GM23338 (cell line): ENCODE measurements around the gene HERC2. TPM values are rescaled to one million over a fixed set of nuclear protein-coding genes. Genes with fewer than 3 reads are reported as not detected.

Experiments
- ATAC-seq: fragments of 200-7000 bp; cut with Tn5 transposase; 3 replicates; pipeline ENCODE4 v1.9.1; 2020
- DNase-seq: peaks from one replicate; pipeline ENCODE4 v3.0.0-alpha.2; 2015; ENCODE audit warnings: low spot score
- H2AFZ ChIP-seq: fragments of 200-600 bp; sonication (generic); 2 replicates; pipeline ENCODE4 v1.8.0; 2016; ENCODE audit warnings: antibody characterized with exemption, mild to moderate bottlenecking, moderate library complexity
- H3F3A ChIP-seq: fragments of 200-600 bp; sonication (generic); replicated peaks from 2 replicates; pipeline ENCODE4 v1.8.0; 2017; ENCODE audit warnings: antibody characterized with exemption, mixed run types, low read depth
- H3K27ac ChIP-seq: fragments of 200-600 bp; sonication (generic); 2 replicates; pipeline ENCODE4 v1.6.1; 2016; ENCODE audit warnings: low read depth
- H3K27me3 ChIP-seq: fragments of 200-600 bp; sonication (generic); 2 replicates; pipeline ENCODE4 v1.8.0; 2016; ENCODE audit warnings: mild to moderate bottlenecking, mixed run types, moderate library complexity; ENCODE audit not compliant: insufficient read depth
- H3K36me3 ChIP-seq: fragments of 200-600 bp; sonication (generic); 2 replicates; pipeline ENCODE4 v1.8.0; 2016; ENCODE audit warnings: mild to moderate bottlenecking; ENCODE audit not compliant: insufficient read depth
- H3K4me1 ChIP-seq: fragments of 200-600 bp; sonication (generic); 2 replicates; pipeline ENCODE4 v1.8.0; 2016; ENCODE audit warnings: mild to moderate bottlenecking, moderate library complexity; ENCODE audit not compliant: insufficient read depth
- H3K4me2 ChIP-seq: fragments of 200-600 bp; sonication (generic); 2 replicates; pipeline ENCODE4 v1.7.1; 2017; ENCODE audit warnings: mixed run types
- H3K4me3 ChIP-seq: fragments of 200-600 bp; sonication (generic); 2 replicates; pipeline ENCODE4 v1.6.1; 2016; ENCODE audit warnings: mixed run types
- H3K79me2 ChIP-seq: fragments of 200-600 bp; sonication (generic); replicated peaks from 2 replicates; pipeline ENCODE4 v1.8.0; 2017; ENCODE audit warnings: mild to moderate bottlenecking; ENCODE audit not compliant: insufficient read depth
- H3K9me2 ChIP-seq: fragments of 200-600 bp; sonication (generic); 2 replicates; pipeline ENCODE4 v1.8.0; 2017; ENCODE audit not compliant: insufficient read depth
- H4K20me1 ChIP-seq: fragments of 200-600 bp; sonication (generic); replicated peaks from 2 replicates; pipeline ENCODE4 v1.8.0; 2017; ENCODE audit warnings: mild to moderate bottlenecking; ENCODE audit not compliant: insufficient read depth
- H3K27ac Mint-ChIP-seq: 2 replicates; pipeline ENCODE4 v1.8.0; 2020; ENCODE audit warnings: inconsistent platforms, mild to moderate bottlenecking, moderate library complexity, mixed read lengths
- H3K27me3 Mint-ChIP-seq: 3 replicates; pipeline ENCODE4 v1.8.0; 2022; ENCODE audit warnings: low read depth, mild to moderate bottlenecking, moderate library complexity, mixed read lengths, inconsistent platforms; ENCODE audit not compliant: insufficient read depth, poor library complexity
- H3K36me3 Mint-ChIP-seq: 3 replicates; pipeline ENCODE4 v1.8.0; 2021; ENCODE audit warnings: low read depth, mild to moderate bottlenecking, inconsistent platforms, moderate library complexity, mixed read lengths
- H3K4me1 Mint-ChIP-seq: 3 replicates; pipeline ENCODE4 v1.8.0; 2020; ENCODE audit warnings: mild to moderate bottlenecking, inconsistent platforms, mixed read lengths
- H3K4me3 Mint-ChIP-seq: 3 replicates; pipeline ENCODE4 v1.8.0; 2021; ENCODE audit warnings: moderate library complexity, mild to moderate bottlenecking, inconsistent platforms, mixed read lengths
- H3K9me3 Mint-ChIP-seq: 3 replicates; pipeline ENCODE4 v1.8.0; 2020; ENCODE audit warnings: moderate library complexity, mild to moderate bottlenecking, inconsistent platforms, mixed read lengths
- CREB1 ChIP-seq: fragments of 250-450 bp; sonication (Bioruptor Pico); IDR thresholded peaks from 2 replicates; pipeline ENCODE4 v1.5.0; 2020; ENCODE audit warnings: low read depth, mild to moderate bottlenecking, moderate library complexity
- CTCF ChIP-seq, 2 experiments: fragments of 200-600 bp in 1 of 2; sonication (generic) in 1 of 2; conservative IDR thresholded peaks; 2 replicates each; pipeline versions ENCODE4 v1.5.1 to v1.6.1; 2016 to 2017; ENCODE audit warnings: antibody characterized with exemption in 2 of 2, low read depth in 2 of 2, mild to moderate bottlenecking in 2 of 2, moderate library complexity in 1 of 2
- ETS1 ChIP-seq: IDR thresholded peaks from 2 replicates; pipeline ENCODE4 v1.6.1; 2016; ENCODE audit warnings: antibody characterized with exemption
- EZH2 ChIP-seq: fragments of 200-600 bp; sonication (generic); IDR thresholded peaks from one replicate; pipeline ENCODE4 v1.8.0; 2017; ENCODE audit warnings: antibody characterized with exemption, mild to moderate bottlenecking, low read depth; ENCODE audit not compliant: unreplicated experiment
- EZH2phosphoT487 ChIP-seq: fragments of 200-600 bp; sonication (generic); IDR thresholded peaks from one replicate; pipeline ENCODE4 v1.8.1; 2018; ENCODE audit warnings: antibody characterized with exemption; ENCODE audit not compliant: unreplicated experiment
- NANOG ChIP-seq: IDR thresholded peaks from 2 replicates; pipeline ENCODE4 v1.6.1; 2016; ENCODE audit warnings: antibody characterized with exemption, borderline replicate concordance
- REST ChIP-seq: IDR thresholded peaks from one replicate; pipeline ENCODE4 v1.6.1; 2018; ENCODE audit warnings: antibody characterized with exemption; ENCODE audit not compliant: unreplicated experiment
- STAT1 ChIP-seq: IDR thresholded peaks from one replicate; pipeline ENCODE4 v1.6.1; 2016; ENCODE audit warnings: antibody characterized with exemption; ENCODE audit not compliant: unreplicated experiment
- ZNF114 ChIP-seq: fragments of 250-450 bp; sonication (Bioruptor Pico); IDR thresholded peaks from 2 replicates; pipeline ENCODE4 v1.5.0; 2020; ENCODE audit warnings: mild to moderate bottlenecking, moderate library complexity
- ZNF331 ChIP-seq: fragments of 250-450 bp; sonication (Bioruptor Pico); IDR thresholded peaks from 2 replicates; pipeline ENCODE4 v1.5.0; 2020; ENCODE audit warnings: low read depth, mild to moderate bottlenecking, moderate library complexity
- polyA plus RNA-seq: library from polyadenylated mRNA; unstranded; fragments of >200 nt; fragmentation: Nextera tagmentation; extraction: Ambion mirVana; gene quantifications from 2 replicates; pipeline ENCODE4 v1.2.1, GENCODE V29; 2016
- total RNA-seq: library from RNA; depleted of rRNA; stranded (reverse); fragments of >200 nt; shearing (Covaris generic); gene quantifications from 2 replicates; pipeline ENCODE4 v1.2.3, GENCODE V29; 2014

Gene HERC2
- total and polyA plus RNA-seq, 2 experiments from 2014 or later = 71.3 to 80.7 TPM

- H3K9me3 Mint-ChIP-seq = no peaks in the 10 kb centered on the region
- Histone ChIP-seq H3F3A (no peaks in the 10 kb centered on the region), H2AFZ (no peak overlapping the region), H3K9me2 (no peaks in the 10 kb centered on the region), H3K4me1 (no peaks in the 10 kb centered on the region), H3K4me3 (no peak overlapping the region), H3K4me2 (no peak overlapping the region), H3K27me3 (no peaks in the 10 kb centered on the region), H3K79me2 (no peaks in the 10 kb centered on the region), H3K36me3 (peaks cover 8% of the 10 kb centered on the region; the same call in 1 of the 2 replicates), H3K27ac (no peak overlapping the region), H4K20me1 (no peaks in the 10 kb centered on the region; the same call in 1 of the 2 replicates)
- ATAC-seq (no peak), DNase-seq (no peak)
- TF ChIP-seq NANOG (no peak), EZH2 (no peak), ETS1 (no peak), EZH2phosphoT487 (no peak)
- H3K27ac Mint-ChIP-seq = no peak overlapping the region
- peaks cover 6% of the 10 kb centered on the region for H3K27me3 Mint-ChIP-seq
- H3K36me3 Mint-ChIP-seq = peaks cover 70% of the 10 kb centered on the region
- H3K4me1 Mint-ChIP-seq = no peaks in the 10 kb centered on the region
- H3K4me3 Mint-ChIP-seq = no peak overlapping the region
Measured at GRCh38 chr15:28114721-28115622, 207.0 kb downstream of the HERC2 start.

- Mint-ChIP-seq H3K4me1 (no peaks in the 10 kb centered on the region), H3K27ac (no peak overlapping the region), H3K36me3 (peaks cover 66% of the 10 kb centered on the region), H3K4me3 (no peak overlapping the region), H3K27me3 (peaks cover 11% of the 10 kb centered on the region), H3K9me3 (no peaks in the 10 kb centered on the region)
- H4K20me1 ChIP-seq = no peaks in the 10 kb centered on the region
- no peak overlapping the region for H3K27ac ChIP-seq
- H3K4me3 ChIP-seq = no peak overlapping the region
- H3K79me2 ChIP-seq = no peaks in the 10 kb centered on the region
- H3K4me2 ChIP-seq = no peak overlapping the region
- peaks cover 8% of the 10 kb centered on the region; the same call in 1 of the 2 replicates for H3K36me3 ChIP-seq
- ATAC-seq = no peak
- DNase-seq = no peak
- H3K9me2 ChIP-seq = no peaks in the 10 kb centered on the region
- no peaks in the 10 kb centered on the region for H3F3A ChIP-seq
- H3K27me3 ChIP-seq = no peaks in the 10 kb centered on the region
- H2AFZ ChIP-seq = no peak overlapping the region
- H3K4me1 ChIP-seq = no peaks in the 10 kb centered on the region
- TF ChIP-seq EZH2phosphoT487 (no peak), CREB1 (CRISPR knock-in tag) (no peak), STAT1 (no peak), CTCF (conservative IDR thresholded peaks at IDR 0.05; ENCODE audit: low read depth in 2 of 2) (no peak), EZH2 (no peak), ZNF114 (no peak), REST (no peak), ZNF331 (no peak)
Measured at GRCh38 chr15:28114114-28114455, 207.9 kb downstream of the HERC2 start.
